PC-3 (cell line): Measurements from ENCODE around the gene HMG20A.

Experiments
- CTCF ChIP-seq: fragments of 300-600 bp; sonication (generic); conservative IDR thresholded peaks from 2 replicates; pipeline ENCODE4 v1.5.1; 2017; ENCODE audit warnings: antibody characterized with exemption, low read depth, mild to moderate bottlenecking, low read length
- EZH2phosphoT487 ChIP-seq: fragments of 300-600 bp; sonication (generic); IDR thresholded peaks from 2 replicates; pipeline ENCODE4 v1.6.1; 2018; ENCODE audit warnings: mild to moderate bottlenecking, antibody characterized with exemption, low read length, borderline replicate concordance

GRCh38 chr15:77426871-77427270 is 6.2 kb downstream of the HMG20A start:
- no peak for TF ChIP-seq CTCF
- no peak for TF ChIP-seq EZH2phosphoT487
